Measurements from ENCODE around the gene PRIMPOL.
A peak's percentile ranks its signal among the peaks of the same experiment; 100 is the strongest.
"Not testable (repeated sequence)": the region's sequence is repeated elsewhere in the genome, so short reads cannot be mapped to it uniquely, and the experiment has no call there.

Gene PRIMPOL

GRCh38 chr4:184705692-184706091 lies 56.2 kb downstream of the PRIMPOL start:
- DNase-seq: no peak

DNA sequence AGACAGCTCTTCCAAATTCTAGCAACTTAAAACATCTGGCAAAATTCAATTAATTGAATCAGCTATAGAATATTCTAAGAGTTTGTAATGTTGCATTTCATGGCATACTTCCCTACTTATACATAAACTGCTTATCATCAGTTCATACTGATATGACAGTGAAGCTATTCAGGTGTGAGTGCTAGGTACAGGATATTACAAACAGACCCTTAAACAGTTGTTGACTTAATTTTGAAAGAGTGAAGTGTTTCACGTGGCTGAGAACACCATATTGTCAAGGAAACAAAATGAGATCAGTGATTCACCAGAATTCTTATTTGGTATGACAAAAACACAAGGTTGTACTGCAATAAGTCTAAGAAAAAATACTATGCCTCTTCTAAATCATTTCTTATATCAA lies 56.9 kb downstream of the PRIMPOL start:
- DNase-seq: no peak

DNA sequence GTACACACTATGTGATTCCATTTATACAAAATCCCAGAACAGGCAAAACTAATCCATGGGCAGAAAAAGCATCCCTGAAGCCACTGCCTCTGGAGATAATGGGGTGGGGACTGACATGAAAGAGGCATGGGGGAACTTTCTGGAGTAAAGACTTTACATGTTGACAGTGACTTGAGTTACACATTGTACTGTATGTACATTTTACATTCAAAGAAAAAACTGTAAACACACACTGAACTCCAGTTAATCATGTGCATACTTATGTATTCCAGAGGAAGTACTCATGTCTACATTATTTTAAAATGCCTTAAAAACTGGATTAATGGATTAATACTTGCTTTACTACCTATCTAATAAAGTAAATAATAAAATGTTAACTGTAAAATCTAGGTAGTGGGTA lies 62.8 kb downstream of the PRIMPOL start:
- no peak for DNase-seq

- DNase-seq: no peak
These were observed 64.3 kb downstream of the PRIMPOL start for GRCh38 chr4:184713887-184714286.

DNA sequence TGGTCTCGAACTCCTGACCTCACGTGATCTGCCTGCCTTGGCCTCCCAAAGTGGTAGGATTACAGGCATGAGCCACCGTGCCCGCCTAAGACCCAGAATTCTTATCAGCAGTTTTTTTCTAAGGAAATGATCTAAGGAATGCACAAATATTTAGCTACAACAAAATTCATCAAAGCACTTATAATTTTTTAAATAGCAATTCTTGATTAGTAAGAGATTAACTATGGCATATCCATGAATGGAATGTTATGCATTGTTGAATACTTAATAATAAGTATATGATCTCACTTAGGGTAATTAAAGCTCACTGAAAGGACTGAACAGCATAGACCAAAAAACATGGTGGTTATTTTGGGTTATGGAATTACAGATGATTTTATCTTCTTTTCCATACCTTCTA lies 66.0 kb downstream of the PRIMPOL start:
- no peak for DNase-seq

DNA sequence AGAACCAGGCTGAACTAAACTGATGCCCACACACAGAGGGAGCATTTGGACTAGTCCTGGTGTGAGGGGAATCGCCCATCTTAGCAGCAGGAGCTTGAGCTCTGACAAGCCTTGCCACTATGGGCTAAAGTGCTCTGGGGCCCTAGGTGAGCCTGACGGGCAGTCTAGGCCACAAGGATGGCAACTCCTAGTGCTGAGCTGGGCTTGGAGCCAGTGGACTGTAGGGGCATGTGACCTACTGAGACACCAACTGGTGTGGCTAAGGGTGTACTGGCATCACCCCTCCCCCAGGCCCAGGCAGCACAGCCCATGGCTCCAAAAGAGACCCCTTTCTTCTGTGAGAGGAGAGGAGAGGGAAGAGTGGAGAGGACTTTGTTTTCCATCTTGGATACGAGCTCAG lies 69.9 kb downstream of the PRIMPOL start:
- no peak for DNase-seq

DNA sequence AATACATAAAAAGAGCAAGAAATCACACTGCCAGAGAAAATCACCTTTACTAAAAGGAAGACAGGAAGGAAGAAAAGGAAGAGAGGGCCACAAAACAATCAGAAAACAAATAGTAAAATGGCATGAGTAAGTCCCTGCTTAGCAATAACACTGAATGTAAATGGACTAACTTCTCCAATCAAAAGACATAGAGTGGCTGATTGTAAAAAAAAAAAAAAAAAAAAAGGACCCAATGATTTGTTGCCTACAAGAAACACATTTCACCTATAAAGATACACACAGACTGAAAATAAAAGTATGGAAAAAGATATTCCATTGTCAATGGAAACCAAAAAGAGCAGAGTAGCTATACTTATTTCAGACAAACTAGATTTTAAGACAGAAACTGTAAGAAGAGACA lies 71.7 kb downstream of the PRIMPOL start:
- no peak for DNase-seq

DNA sequence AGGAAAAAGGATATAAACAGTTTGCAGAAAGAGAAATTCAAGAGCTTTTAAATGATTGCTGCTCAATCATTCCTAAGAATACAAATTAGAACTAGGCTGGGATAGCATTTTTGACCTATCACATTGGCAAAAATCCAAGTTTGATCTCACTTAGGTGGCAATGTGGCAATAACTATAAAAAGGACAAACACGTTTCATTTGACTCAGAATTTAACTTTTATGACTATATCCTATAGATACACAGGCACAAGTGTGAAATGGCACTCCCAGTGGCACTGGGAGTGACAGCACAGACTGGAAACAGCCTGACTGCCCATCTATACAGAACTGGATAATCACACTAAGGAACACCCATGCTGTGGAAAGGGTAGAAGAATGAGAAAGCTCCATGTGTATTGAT lies 73.3 kb downstream of the PRIMPOL start:
- DNase-seq: no peak

- DNase-seq: no peak
These were observed 77.9 kb downstream of the PRIMPOL start for GRCh38 chr4:184727430-184727829.

- no peak for DNase-seq
These were observed 79.3 kb downstream of the PRIMPOL start for GRCh38 chr4:184728858-184729257.

GRCh38 chr4:184729946-184730345 lies 80.4 kb downstream of the PRIMPOL start:
- no peak for DNase-seq

GRCh38 chr4:184731056-184731455 lies 81.5 kb downstream of the PRIMPOL start:
- DNase-seq: no peak

GRCh38 chr4:184732126-184732525 lies 82.6 kb downstream of the PRIMPOL start:
- DNase-seq: no peak

- DNase-seq: peak; percentile 96
These were observed 84.4 kb downstream of the PRIMPOL start, which contains the start of gene CENPU for GRCh38 chr4:184733654-184734524. Gene CENPU (minus strand): TSS chr4:184734096. CDS start chr4:184734062, 34 bp downstream.

- no peak for DNase-seq
These were observed 85.2 kb downstream of the PRIMPOL start for GRCh38 chr4:184734758-184735157.

- not testable (repeated sequence) for DNase-seq
These were observed 90.0 kb downstream of the PRIMPOL start for GRCh38 chr4:184739575-184739974.

DNA sequence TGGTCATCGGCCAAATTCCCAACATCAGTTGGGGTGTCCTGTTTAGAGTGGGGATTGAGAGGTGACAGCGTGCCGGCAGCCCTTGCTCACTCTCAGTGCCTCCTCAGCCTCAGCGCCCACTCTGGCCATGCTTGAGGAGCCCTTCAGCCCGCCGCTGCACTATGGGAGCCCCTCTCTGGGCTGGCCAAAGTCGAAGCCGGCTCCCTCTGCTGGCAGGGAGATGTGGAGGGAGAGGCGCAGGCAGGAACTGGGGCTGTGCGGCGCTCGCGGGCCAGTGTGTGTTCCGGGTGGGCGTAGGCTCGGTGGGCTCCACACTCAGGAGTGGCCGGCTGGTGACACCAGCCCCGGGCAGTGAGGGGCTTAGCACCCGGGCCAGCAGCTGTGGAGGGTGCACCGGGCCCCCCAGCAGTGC lies 91.4 kb downstream of the PRIMPOL start:
- DNase-seq: no peak

DNA sequence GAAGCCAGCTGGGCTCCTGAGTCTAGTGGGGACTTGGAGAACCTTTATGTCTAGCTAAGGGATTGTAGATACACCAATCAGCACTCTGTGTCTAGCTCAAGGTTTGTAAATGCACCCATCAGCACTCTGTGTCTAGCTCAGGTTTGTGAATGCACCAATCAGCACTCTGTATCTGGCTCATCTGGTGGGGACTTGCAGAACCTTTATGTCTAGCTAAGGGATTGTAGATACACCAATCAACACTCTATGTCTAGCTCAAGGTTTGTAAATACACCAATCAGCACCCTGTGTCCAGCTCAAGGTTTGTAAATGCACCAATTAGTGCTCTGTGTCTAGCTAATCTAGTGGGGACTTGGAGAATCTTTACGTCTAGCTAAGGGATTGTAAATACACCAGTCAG lies 92.1 kb downstream of the PRIMPOL start:
- DNase-seq: not testable (repeated sequence)

DNA sequence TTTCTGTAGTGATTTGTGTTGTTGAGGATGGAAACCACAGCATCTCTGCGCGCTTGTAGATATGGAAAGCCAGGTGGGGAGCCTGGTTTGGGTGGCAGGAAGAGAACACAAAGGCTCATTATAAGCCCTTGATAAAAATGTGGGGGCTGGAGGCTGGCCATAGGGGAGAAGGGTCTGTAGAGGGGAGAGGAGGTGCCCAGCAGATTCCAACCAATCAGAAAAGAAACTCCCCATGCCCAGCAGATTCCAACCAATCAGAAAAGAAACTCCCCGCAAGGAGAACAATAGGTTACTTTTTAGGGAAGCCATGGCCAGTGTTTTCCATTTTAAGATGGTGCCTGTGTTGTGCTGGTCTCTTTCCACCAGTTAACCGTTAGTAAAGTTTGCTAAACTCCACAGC lies 94.1 kb downstream of the PRIMPOL start:
- no peak for DNase-seq

DNA sequence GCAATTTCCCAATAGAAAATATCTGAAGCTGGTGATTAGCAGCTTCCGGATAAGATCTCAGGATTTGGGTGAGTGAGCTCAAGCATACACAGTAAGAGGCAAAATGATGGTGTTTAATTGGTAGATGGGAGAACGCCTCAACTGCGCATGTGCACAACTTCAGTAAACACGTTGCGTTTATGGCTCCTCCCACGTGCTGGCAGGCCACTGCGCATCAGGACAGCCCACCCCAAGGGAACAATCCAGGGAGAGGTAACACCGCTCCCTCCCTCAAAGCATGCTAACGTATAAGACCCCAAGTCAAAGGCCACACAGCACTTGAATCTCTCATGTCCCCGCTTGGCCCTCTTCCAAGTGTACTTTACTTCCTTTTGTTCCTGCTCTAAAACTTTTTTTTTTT lies 94.7 kb downstream of the PRIMPOL start:
- no peak for DNase-seq

All from right kidney (tissue), 1 donor.